HG03175 (cell line): ENCODE results near the gene NNT.
"Not testable (repeated sequence)": the region's sequence is repeated elsewhere in the genome, so short reads cannot be mapped to it uniquely, and the experiment has no call there.

Experiments
- ATAC-seq: cut with Tn5 transposase; IDR thresholded peaks from one replicate; pipeline ENCODE4 v1.9.1; 2021; ENCODE audit warnings: mild to moderate bottlenecking, moderate library complexity; ENCODE audit not compliant: unreplicated experiment

Gene NNT

DNA sequence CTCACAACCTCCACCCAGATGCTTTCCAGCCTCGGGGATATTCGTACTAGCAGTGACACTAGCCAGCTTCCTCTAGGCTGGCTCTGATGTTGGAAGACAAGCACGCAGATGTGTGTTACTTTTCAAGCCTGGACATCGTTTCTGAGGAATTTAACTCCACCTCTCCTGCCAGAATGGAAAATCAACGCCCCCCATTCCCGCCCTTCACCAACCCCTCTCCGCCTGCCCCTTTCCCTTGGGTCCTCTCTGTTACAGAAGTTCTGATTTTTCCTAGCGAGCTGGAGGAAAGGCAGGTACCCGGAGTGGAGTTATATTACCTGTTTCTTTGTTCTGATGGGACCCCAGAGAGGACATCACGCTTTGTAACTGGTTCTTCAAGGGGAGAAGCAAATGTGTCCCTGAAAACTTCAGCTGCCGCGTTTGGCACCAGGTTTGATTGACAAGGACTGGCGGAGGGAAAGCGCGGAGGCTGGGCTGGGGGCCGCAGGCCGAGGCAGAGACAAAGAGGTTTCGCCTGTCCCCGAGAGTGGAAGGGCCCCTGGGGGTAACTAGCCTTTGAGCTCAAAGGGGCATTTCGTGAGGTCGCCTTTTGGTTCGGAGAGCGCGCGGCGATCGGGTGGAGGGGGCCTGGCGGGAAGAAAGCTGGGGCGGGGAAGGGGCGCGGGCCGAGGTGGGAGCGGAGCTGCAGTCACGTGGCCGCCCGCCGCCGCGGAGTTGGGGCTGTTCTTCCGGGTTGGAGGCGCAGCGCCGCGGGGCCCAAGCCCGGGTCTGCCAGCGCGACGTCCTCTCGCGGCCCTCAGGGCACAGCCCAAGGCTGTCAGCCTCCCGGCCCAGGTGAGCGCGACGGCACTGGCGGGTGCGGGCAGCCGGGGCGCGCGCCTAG lies at the start of gene NNT:
Gene NNT, plus strand, starts transcription at position 720 of the 883 bp plus-strand sequence. CDS start 6,016 bp downstream, outside the sequence.
- ATAC-seq, result peak; percentile 76

DNA sequence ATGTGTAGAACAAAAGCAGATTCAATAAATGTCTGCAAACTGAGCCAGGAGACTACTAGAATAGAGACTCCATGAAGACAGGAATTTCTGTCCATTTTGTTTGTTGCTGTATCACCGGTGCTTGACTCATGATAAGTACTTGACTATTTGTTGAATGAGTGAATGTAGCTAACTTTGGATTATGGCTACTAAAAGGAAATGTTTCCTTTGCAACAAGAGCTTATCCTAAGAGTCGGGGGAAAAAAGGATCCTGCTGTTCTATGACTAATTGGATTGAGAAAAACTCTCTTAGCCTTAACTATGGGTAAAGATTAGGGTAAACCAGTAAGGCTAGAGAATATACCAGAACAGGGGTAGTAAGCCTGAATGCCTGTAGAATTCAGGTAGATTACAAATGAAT lies 49.6 kb upstream of the NNT start:
- no peak for ATAC-seq

DNA sequence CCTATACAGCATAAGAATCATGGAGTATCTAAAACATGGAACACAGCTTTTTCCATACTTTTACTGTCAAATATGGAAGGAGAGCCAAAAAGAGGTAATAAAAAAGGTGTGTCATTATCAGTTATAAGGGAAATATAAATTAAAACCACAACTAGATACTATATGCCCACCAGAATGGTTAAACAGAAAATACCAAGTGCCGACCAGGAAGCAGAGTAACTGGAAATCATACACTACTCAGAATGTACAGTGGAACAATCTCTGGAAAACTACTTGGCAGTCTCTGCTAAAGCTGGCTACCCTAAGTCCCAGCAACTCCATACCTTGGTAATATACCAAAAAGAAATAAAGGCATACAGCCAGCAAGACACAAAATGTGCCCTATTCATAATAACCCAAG lies 48.5 kb upstream of the NNT start:
- ATAC-seq, result no peak

DNA sequence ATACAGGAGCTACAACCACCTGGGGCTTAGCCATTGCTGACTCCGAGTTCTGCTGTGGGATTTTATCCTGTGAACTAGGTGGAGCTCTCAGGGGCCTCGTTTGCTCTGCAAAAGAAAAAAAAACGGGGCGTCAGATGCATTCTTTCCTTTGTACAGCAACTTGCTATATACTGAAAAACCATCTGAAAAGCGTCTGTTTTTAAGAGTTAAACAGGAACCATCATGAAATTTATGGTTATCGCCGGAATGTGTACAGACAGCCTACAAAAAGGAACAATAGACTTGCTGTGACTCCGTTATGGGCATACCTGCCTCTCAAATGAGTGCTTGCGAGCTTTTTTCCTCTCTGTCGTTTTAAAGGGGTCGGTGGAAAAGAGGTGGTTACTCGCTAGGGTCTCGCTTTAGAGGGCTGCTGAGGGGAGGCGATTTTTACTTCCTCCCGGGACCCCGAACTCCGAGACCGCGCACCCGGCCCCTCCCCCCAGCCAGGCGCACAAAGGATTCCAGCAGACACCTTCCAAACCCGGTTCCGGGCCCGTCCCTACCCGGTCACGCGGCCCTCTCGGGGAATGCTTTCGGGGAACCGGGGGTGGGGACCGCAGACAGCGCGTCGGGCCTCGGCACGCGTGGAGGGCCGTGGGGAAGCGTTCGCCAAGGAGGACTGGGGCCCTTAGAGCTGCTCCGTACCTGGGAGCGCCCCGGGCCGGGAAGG lies 46.9 kb upstream of the NNT start:
- peak; percentile 27 for ATAC-seq

DNA sequence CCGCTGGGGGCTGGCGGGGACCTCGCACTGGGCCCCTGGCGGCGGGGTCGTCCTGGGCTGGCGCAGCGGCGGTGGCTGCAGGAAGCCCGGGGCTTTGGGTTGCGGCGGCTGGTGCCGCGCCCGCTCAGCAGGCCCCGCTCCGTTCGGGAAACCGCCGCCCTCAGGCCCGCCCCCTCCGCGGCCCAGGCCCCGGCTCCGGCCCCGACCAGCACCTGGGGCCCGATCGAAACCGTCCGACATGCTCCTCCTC lies 46.4 kb upstream of the NNT start:
- peak; percentile 93 for ATAC-seq

DNA sequence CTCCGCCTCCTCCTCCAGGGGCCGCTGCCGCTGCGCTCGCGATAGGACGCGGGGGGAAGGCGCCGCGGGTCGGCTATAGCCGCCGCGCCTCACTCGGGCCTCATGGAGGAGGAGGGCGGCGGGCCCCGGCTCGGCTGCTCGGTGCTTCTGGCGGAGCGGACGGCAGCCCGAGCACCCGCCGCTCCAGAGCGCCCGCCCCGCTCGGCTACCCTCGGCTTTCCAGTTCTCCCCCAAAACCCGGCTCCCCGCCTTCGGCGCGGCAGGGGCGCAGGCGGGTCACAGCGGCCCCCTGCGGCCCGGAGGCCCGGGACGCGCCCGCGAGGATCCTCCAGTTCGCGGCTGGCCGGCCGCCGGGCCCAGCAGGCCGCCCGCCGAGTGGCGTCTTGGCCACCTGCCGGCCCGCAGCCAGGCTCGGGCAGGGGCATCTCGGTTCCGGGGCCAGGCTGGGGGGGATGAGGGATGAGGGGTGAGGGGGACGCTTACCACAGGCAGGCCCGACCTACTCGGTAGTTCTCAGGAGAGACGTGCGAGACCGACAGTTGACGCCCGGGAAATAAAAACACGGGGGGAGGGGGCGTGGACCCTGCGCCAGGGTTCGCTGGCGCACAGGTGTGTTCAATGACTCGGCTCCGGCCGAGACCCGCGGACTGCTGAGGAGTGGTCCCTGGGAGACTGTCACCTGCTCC lies 46.0 kb upstream of the NNT start, which contains the start of gene PAIP1:
Gene PAIP1, minus strand, starts transcription at position 221 of the 686 bp plus-strand sequence. CDS start 231 bp downstream, outside the sequence.
- ATAC-seq, result peak; percentile 75

DNA sequence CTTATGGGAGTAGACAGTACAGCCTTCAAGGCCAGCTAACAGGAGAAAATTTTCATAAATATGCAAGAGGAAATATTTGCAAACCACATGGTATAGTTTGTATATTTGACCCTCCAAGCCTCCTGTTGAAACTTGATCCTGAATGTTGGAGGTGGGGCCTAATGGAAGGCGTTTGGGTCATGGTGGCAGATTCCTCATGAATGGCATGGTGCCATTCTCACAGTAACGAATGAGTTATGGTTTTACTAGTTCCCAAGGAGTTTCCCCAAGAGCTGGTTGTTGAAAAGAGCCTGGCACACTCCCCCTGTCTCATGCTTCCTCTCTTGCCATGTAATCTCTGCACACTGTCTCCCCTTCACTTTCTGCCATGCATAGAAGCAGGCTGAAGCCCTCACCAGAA lies 42.9 kb upstream of the NNT start:
- no peak for ATAC-seq

DNA sequence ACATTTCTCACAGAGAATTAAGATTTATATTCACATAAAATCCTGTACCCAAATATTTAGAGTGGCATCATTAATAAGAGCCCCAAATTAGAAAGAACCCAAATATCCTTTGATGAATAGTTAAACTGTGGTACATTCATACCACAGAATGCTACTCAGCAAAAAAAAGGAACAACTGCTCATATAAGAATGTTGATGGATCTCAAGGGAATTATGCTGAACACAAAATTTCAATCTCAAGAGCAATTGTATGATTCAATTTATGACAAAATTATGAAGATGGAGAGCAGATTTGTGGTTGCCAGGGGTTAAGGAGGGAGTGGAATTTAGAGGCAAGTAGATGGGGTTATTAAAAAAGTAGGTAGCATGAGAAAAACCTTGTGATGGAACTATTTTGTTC lies 41.6 kb upstream of the NNT start:
- ATAC-seq, result no peak

DNA sequence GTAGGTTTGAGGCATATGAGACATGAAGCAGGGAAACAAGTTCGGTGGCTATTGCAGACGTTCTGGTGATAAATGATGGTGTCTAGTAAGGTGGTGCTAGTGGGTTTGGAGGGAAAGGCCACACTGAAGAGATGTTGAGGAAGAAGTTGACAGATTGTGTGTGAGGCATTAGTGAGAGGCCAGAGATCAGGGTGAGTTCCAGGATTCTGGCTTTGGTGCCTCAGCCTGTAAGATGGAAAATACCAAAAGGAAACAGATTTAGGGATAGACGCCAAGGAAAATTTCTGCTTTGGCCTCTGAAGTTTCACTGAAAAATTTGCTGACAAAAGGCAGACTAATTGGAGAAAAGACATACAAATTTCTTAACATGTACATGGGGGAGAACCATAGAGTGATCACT lies 39.7 kb upstream of the NNT start:
- no peak for ATAC-seq

DNA sequence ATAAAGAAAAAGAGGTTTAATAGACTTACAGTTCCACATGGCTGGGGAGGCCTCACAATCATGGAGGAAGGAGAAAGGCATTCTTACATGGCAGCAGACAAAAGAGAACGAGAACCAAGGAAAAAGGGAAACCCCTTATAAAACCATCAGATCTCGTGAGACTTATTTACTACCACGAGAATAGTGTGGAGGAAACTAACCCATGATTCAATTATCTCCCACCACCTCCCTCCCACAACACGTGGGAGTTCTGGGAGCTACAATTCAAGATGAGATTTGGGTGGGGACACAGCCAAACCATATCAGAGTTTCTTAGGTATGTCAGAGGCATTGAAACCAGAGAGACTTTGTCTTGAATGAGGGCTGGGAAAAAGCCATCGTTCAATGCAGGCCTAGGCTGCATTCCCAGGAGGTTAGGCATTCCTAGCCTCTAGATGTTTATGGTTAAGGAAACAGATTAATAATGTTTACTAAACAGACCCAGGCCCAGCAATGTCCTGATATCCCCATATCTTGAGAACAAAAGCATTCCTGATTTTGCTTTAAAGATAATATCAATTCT lies 38.6 kb upstream of the NNT start:
- ATAC-seq, result no peak

DNA sequence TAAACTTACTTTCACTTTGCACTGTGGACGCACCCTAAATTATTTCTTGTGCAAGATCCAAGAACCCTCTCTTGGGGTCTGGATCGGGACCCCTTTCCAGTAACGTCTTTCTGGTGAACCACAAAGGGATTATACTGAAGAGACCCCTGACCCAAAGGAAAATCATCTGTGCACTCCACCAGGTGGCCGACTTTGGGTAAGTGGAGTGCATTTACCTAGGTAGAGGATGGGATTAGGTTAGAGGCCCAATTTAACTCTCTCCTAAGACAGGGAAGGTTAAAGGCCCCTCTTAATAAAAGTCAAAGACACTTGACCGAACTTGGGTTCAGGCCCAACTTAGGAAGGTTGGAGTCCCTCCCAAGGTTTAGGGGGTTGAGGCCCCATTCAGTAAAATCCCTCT lies 37.9 kb upstream of the NNT start:
- no peak for ATAC-seq

DNA sequence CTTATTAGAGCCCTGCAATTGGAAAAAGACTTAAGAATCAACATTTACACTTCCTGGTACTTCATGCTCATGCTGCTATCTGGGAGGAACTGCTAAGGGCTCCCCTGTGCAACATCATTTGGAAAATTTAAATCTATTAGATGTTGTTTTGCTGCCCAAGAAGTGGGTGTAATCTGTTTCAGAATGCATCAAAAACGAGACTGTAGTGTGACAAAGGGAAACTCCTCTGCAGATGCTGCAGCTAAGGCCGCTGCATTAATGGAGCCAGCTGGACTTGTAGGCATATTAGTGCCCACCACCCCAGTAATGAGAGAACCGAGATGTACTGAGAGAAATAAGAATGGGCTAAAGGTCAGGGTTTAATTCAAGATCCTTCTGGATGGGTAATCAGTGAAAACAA lies 35.0 kb upstream of the NNT start:
- no peak for ATAC-seq

DNA sequence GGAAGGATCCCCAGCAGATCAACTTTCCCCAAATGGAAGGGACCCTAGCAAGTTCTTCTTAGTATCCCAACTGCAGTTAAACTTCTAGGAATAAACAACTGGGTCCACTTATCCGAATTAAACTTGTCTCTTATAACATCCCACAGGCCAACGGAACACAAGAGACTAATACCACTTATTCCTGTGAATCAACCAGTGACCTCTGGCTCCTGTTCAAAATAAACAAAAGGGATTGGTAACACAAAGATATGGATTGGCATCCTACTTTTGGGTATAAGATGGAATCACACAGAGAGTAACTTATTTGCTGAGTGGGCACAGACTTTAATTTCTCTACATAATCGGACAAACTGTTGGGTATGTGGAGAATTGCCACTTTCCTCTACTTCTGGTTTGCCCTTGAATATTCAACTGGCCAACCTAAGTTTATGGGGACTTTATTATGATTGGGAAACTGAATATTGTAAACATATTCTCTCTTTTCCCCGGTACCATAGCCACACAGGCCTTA lies 33.7 kb upstream of the NNT start:
- no peak for ATAC-seq

DNA sequence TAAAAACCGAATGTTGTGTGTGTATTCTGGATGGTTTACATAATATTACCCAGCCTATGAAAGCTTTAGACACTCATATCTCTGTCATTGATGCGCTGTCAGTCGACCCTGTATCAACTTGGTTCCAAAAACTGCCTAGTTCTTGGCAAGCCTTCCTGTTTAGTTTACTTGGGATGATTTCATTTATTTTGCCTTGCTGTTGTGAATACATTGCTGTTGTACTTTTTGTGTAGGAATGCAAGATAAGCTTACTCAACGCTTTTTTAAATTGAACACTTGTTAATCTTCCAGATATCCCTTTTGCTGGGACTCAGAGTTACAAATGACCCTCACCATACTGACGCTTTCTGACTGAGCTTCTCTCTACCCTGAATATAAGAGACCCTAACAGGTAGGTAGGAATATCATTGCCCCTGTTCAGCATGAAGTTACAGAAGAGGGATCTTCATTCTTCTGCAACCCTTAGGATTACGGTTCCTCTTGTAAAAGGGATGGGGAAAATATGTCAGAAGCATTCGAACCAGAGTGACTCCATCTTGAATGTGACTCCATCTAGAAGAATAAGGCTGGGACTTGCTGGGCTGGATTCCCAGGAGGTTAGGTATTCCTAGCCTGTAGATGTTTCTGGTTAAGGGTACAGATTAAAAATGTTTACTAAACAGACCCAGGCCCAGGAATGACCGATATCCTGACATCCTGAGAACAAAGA lies 32.4 kb upstream of the NNT start:
- no peak for ATAC-seq

DNA sequence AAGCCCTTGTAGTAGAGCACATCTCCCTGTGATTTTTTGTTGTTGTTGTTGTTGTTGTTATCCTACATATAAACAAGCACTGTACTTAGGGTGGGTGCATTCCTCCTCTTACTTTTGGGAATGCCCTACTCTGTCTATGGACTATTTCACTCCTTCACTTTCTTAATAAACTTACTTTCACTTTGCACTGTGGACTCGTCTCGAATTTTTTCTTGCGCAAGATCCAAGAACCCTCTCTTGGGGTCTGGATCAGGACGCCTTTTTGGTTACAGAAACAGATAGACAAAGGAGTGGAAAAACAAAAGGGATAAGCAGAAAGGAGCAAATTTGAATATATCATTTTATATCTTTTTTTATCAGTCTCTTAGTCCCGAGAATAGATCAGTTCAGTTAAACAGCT lies 31.7 kb upstream of the NNT start:
- ATAC-seq, result no peak

DNA sequence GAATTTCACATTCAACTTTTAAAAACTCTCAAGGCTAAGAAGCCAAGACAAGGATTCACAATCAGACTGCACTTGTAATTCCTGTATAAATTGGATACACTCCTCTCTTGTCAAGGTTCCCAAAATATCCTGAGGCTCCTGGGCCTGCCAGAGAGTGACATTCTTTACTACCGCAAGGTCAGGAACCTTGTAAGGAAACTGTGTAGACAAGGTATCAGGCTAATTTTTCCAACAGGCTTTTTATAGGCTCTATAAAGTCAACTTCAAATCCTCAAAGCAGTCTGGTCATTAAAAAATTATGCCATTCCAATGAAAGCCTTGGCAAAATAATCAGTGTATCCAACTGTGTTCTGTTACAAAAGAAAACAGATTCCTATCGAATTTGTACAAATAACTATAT lies 30.6 kb upstream of the NNT start:
- ATAC-seq, result no peak

DNA sequence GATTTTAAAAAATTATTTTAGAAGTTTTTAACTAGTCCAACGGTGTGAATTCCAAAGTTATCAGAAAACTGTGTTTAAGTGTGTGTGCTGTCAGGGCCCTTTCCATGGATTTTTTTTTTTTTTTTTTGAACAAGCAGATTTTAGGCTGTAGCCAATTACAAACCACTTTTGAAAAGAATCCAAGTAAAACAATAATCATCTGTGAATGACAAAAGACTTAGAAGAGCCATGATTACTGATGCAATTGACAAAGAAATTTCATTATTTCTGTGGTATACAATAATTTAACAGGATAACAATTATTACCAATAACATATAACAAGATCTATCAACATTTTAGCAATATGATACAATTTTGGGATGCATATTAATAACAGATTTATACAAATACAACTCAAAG lies 29.9 kb upstream of the NNT start:
- ATAC-seq, result no peak

DNA sequence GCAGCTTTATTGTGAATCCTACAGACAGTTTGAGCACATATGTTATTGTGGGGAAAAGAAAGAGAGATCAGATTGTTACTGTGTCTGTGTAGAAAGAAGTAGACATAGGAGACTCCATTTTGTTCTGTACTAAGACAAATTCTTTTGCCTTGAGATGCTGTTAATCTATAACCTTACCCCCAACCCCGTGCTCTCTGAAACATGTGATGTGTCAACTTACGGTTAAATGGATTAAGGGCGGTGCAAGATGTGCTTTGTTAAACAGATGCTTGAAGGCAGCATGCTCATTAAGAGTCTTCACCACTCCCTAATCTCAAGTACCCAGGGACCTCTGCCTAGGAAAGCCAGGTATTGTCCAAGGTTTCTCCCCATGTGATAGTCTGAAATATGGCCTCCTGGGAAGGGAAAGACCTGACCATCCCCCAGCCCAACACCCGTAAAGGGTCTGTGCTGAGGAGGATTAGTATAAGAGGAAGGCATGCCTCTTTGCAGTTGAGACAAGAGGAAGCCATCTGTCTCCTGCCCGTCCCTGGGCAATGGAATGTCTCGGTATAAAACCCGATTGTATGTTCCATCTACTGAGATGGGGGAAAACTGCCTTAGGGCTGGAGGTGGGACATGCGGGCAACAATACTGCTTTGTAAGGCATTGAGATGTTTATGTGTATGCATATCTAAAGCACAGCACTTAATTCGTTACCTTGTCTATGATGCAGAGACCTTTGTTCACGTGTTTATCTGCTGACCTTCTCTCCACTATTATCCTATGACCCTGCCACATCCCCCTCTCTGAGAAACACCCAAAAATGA lies 22.4 kb upstream of the NNT start:
- not testable (repeated sequence) for ATAC-seq

DNA sequence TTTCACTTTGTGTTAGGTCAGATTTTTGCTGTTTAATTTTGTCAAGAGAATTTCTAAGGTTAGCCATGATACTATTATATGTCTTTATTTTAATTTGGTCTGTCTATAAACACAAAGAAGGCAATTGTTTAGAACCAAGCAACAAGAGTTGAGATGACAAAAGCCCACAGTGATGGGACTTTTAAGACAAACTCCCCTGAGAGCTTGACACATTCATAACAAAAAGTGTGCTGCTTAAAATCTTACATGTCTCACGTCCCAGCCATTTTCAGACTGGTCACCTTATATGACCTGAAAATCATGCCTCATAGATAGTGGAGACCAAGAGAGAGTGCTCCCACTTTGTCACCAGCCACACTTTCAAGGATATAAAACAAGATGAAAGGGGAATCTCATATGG lies 21.6 kb upstream of the NNT start:
- no peak for ATAC-seq
